GM19035 (cell line): ENCODE data around the gene POLR2H.

Experiments used
- ATAC-seq: cut with Tn5 transposase; IDR thresholded peaks from one replicate; pipeline ENCODE4 v1.9.1; 2021; ENCODE audit not compliant: unreplicated experiment

The POLR2H gene

GRCh38 chr3:184361532-184361931 lies at the start of gene POLR2H, which contains the start of gene CLCN2:
Gene POLR2H, plus strand, starts transcription at chr3:184361710. Its CDS starts 1,783 bp downstream, at chr3:184363493.
Gene CLCN2, minus strand, starts transcription at chr3:184361605. Its CDS starts 126 bp downstream, at chr3:184361479.
- ATAC-seq, result peak; percentile 32

- peak; percentile 87 for ATAC-seq
Observed at GRCh38 chr3:184314363-184314699, 47.2 kb upstream of the POLR2H start, which contains the start of gene EIF4G1. Gene EIF4G1, plus strand, starts transcription at chr3:184314606. Its CDS starts 1,191 bp downstream, at chr3:184315797.

- ATAC-seq, result peak; percentile 43
Observed at GRCh38 chr3:184314700-184315542, 46.6 kb upstream of the POLR2H start.

DNA sequence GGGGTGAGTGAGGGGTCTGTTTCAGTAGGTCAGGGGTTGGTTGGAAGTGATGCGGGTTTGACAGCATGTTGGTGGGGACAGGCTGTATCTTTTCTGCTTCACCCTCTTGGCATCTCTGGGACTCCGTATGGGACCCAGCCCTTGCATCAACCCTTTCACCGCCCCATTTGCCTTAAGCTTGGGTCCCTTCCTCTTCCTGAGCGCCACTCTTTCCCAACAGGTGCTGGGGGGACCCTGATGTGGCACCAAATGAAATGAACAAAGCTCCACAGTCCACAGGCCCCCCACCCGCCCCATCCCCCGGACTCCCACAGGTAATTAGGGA lies 46.0 kb upstream of the POLR2H start:
- ATAC-seq, result no peak

- ATAC-seq, result no peak
Observed at GRCh38 chr3:184315871-184316661, 45.4 kb upstream of the POLR2H start.

- ATAC-seq, result no peak
Observed at GRCh38 chr3:184316792-184317191, 44.7 kb upstream of the POLR2H start.

GRCh38 chr3:184317201-184317600 lies 44.3 kb upstream of the POLR2H start:
- no peak for ATAC-seq

DNA sequence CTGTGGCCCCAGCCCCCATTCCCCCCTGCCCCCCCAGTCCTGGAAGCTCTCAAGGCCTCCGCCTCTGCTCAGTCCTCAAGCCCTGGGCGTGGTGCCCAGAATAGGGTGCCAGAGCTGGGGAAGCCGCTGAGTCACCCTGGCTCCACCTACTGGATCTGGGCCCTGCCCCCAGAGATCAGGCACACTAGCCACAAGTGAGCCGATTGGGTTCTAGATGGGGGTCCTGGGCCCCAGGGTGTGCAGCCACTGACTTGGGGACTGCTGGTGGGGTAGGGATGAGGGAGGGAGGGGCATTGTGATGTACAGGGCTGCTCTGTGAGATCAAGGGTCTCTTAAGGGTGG lies 41.4 kb upstream of the POLR2H start:
- no peak for ATAC-seq

- no peak for ATAC-seq
Observed at GRCh38 chr3:184321666-184322065, 39.8 kb upstream of the POLR2H start.

- no peak for ATAC-seq
Observed at GRCh38 chr3:184322731-184323487, 38.6 kb upstream of the POLR2H start.

DNA sequence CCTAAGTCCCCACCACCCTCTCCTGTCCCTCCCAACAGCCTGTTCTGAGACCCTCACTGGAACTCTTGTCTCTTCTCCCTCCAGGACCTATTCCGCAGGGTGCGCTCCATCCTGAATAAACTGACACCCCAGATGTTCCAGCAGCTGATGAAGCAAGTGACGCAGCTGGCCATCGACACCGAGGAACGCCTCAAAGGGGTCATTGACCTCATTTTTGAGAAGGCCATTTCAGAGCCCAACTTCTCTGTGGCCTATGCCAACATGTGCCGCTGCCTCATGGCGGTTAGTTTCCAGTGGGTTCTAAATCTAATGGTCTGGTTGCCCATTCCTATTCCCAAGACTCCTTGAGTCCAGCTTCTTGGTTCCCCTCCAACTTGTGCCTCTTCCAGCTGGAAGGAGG lies 37.8 kb upstream of the POLR2H start:
- no peak for ATAC-seq

- ATAC-seq, result no peak
Observed at GRCh38 chr3:184325269-184325668, 36.2 kb upstream of the POLR2H start.

DNA sequence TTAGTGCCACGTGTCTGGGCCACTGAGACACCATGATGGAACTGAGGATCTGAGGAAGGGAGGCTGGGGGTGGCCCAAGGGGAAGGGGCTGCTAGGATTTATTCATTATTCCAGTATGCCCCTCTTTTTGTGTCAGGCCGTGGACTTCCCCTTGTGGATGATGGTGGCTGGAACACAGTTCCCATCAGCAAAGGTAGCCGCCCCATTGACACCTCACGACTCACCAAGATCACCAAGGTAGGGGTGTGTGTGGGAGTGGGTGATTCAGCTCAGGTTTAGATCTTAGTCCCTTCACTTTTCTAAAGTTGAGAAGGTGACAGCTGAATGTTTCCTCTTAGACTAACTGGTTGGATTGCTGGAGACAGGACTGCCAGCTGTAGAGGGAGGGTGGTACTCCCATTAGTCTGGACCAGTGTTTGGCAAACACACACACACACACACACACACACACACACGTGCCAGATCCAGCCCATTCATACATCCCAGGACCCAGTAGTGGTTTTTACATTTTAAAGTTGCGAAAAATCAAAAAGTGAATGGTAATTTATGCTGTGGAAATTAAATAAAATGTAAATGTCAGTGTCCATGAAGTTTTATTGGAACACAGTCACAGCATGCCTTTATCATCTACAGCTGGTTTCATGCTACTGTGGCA lies 35.7 kb upstream of the POLR2H start:
- no peak for ATAC-seq

GRCh38 chr3:184327171-184327570 lies 34.3 kb upstream of the POLR2H start:
- no peak for ATAC-seq

DNA sequence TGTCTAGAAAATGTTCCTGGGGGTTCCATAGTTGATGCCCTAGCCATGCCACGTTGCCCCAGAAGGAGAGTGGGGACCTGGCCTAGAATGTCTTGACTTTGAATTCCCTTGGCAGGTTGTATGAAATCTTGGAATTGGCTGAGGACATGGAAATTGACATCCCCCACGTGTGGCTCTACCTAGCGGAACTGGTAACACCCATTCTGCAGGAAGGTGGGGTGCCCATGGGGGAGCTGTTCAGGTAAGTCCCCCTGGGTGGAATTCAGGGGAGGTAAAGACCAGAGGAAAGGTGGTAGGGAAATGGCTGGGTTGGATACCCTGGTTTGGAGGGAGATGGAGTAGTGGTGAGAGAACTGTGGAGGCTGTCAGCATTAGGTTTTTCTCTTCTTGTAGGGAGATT lies 33.0 kb upstream of the POLR2H start:
- ATAC-seq, result no peak

GRCh38 chr3:184332370-184333090 lies 29.0 kb upstream of the POLR2H start:
- no peak for ATAC-seq

- ATAC-seq, result no peak
Observed at GRCh38 chr3:184333190-184333589, 28.3 kb upstream of the POLR2H start.

DNA sequence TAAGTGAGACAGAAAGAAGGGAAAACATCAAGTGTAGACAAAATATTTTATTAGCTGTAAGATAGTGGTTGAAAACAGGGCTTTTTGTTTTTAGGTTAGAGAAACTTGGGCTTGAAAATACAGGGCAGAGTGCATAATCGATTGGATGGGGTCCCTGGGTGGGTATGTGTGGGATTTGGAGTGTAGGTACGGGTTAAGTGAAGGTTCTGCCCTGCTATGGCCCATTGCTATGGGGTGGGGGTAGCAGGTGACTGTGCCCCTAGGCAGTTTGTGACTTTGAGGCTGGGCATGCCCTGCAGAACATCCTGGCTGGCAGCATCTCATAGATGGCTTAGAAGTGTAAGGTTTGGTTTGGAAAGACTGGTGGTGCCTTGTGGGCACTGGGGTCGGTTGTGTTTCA lies 27.8 kb upstream of the POLR2H start:
- ATAC-seq, result no peak

- ATAC-seq, result no peak
Observed at GRCh38 chr3:184334470-184335158, 26.9 kb upstream of the POLR2H start.

DNA sequence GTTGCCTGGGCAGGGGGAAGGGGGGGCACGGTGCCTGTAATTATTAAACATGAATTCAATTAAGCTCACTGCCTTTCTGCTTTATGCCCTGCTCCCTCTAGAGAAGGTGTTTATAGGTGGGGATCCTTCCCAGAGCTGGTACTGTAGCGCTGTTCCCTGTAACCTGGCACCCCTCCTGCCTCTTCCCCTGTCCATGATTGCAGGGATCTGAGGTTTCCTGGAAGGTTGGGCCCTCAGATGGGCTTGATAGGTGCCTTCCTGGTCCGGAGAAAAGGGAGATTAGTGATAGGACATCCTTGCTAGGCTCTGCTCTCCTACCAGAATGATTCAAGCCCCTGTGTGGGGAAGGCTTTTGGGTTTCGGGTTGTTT lies 26.2 kb upstream of the POLR2H start:
- ATAC-seq, result peak; percentile 8
